ENCODE data around the gene EXOC1L.

GRCh38 chr4:55817691-55818090 is 1.9 kb upstream of the EXOC1L start:
- TF ChIP-seq POLR2AphosphoS5 (IDR thresholded peaks at IDR 0.05), result no peak
- TF ChIP-seq POLR2A (IDR thresholded peaks at IDR 0.05), result no peak
- no peak for TF ChIP-seq CTCF (IDR thresholded peaks at IDR 0.05)
